ENCODE measurements around the gene AAMP.

Gene AAMP

GRCh38 chr2:218293715-218294429 lies 23.9 kb upstream of the AAMP start:
- DNase-seq, result no peak

DNA sequence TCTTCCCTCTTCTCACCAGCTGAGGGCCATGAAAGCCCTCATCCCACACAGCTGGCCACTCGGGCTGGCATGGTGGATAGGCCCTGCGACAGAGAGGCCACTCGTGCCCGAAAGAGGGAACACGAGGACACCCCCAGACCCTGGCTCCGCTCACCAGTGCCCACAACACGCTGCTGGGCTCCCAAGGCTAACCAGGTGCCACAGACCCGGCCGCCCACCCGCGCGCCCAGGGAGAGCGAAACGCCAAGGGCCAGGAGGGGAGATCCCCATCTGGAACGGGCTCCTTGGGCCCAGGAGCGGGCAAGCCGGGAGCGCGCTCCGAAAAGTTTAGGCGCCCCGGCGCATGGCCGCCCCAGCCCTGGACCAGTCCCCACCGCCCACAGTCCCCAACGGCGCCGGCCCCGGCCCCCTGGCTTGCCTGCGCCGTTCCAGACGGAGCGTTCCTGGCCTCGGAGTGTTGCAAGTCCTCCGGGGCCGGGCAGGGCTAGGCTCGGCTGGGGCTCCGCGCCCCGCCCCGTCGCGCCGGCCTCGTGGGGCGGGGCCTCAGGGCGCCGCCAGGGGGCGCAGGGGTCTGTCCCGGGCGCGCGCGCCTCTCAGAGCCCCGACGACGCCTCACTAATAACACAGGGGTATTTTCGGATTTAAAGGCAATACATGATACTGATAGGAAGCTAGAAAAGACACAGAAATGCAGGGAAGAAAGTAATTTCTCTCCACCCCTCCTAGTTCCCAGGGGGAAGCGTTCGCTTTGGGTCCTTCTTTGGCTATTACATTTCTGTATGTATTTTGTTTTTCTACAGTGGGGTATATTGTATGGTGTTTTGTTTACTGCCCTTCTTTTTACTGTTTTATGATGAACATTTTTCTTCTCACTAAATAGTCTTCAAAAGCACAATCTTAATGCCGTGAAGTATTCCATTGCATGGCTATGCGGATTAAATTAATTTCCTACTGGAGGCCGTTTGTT lies 22.4 kb upstream of the AAMP start, which contains the start of gene TMBIM1:
Gene TMBIM1, minus strand, starts transcription at position 456 of the 967 bp plus-strand sequence. CDS start 10,362 bp downstream, outside the sequence.
- peak; percentile 64 for DNase-seq

DNA sequence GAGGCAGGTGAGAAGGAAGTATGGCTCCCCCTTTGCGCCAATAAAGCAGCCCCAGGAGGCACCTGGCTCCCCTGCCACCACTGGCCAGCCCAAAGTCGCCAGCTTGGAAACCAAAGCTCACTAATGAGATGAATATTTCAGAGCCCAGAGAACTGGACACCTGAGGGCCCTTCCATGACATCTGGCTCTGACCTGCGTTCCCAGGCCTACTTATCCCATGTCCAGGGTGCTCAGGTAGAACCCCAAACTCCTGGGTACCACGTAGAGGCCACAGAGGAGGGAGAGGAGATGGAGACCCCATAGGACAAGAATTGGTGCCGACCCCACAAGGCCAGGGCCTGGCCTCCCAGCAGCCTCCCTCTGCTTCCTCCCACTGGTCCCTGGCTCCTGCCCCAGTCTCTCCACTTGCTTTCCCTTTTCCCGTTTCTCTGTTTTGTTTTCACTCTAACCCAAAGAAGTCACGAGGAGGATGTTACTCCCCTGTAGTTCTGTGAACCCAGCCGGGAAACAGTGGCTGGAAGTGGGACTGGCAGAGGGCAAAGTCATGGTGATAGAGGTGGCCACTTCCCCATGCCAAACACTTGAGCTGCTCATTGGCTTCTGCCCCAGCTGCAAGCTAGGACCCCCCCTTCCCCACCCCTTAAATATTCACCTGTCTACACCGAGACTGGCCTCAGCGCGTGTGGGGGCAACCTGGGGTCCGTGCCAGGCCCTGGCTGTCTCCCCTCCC lies 21.5 kb upstream of the AAMP start:
- DNase-seq, result no peak

DNA sequence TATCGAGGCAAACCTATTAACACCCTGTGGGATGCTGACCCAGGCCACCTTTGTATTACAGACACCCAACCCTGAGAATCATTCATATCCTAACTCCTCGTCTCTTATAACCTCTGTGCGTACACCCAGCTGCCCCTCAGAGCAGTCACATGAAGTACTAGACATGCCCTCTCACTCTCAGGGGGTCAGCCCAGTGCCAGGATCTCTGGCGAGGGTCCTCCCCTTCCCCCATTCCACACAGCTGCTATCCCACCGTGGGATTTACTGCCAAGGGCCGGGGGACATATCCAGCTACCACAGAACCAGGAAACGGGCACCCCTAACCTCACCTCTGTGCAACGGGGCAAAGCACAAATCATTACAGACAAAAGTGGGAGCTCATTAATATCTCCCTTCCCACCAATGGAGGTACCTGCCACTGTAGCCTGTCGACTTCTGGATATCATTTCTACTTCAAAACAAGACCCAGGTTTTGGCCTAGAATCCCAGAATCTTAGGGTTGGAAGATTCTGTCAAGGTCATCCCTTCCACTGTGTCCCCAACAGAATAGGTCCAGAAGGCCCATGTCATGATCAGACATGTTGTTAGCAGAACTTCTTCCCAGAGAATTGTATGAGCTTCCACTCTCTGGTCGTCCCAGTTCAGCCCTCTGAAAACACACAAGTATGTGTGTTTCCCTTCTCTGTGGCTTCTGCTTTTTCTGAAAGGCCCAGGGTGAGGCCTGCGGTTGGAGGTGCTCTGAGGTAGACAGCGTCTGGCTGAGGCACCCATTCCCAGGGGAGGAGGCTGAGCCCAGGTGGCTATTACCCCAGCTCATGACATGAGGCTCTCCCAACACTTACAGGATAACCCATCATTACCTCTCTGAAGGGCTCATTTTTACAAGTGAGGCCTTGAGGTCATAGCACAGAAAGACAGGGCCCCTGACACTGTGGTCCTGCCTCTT lies 20.7 kb upstream of the AAMP start:
- no peak for DNase-seq

GRCh38 chr2:218289639-218290315 lies 19.8 kb upstream of the AAMP start:
- no peak for DNase-seq

DNA sequence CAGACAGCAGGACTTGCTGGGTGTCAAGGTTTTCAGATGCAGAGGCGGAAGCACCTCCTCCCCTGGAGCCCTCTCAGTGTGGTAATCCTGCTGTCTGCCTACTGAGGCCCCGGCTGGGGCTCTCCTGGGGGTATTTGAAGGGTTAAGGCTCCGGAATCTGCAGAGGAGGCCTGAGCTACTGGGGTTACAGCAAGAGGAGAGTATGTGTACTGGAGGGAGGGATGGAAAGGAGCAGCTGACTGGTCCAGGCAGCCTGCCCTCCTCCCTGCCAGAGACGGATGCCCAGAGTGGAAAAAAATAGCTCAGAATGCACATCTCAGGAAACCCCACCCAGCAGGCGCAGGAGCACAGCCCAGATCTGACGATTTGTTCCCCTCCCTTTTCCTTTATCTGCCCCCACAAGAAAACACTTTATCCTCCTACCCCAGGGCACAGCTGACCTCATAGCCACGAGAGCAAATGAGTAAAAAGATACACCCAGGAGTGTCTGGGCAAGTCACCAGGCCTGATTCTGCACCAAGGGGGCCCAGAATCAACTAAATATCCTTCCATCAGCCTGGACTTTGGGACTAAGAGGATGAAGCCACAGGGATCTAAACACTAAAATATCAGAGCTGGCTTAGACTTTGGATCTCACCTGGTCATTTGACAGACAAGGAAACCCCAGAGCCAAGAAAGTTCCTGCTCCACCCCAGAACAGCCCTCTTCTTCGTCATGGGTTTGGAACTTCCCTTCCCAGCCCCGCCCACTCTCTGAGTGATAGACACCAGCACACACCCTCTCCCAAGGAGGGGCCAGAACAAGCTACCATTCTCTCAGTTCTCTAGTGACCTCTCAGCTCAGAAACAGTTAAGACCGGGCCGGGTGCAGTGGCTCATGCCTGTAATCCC lies 16.9 kb upstream of the AAMP start:
- DNase-seq, result no peak

- no peak for DNase-seq
These were observed 15.7 kb upstream of the AAMP start for GRCh38 chr2:218285604-218286003.

- DNase-seq, result no peak
These were observed 14.3 kb upstream of the AAMP start for GRCh38 chr2:218284106-218284811.

DNA sequence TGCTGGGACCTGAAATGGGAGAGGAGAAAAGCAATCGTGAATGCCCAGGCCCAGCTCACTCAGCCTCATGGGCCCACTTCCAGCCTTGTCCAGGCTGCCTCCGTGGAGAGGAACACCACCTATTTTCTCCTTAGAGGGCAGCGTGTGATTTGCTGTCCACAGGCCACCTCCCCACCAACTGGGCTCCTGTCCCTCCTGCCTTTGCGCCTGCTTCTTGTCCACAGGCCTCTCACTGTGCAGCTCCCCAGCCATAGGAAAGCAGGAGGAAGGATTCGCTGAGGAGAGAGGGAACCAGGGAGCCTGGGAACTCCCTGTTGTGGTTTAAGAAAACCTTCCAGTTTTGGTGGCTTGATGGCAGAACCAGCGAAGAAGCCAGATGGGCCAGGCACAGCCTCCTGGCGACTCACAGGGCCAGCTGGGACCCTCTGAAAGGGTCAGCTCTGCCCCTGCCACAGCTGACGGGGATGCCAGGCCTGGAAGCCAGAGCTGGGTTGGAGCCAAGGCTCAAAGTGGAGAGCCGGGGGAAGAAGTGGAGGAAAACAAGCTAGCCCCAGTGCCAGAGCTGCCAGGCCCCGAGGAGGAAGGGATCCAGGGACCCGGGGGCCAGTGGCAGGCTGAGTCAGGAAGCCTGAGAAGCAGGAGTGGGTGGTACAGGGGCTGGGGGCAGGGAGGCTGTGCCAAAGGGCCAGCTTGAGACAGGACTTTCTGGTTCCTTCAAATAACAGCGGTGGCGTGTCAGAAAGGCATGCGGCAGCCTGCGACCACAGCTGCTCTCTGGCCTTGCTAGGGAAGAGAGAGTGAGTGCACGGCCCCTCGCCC lies 12.4 kb upstream of the AAMP start:
- DNase-seq, result no peak

DNA sequence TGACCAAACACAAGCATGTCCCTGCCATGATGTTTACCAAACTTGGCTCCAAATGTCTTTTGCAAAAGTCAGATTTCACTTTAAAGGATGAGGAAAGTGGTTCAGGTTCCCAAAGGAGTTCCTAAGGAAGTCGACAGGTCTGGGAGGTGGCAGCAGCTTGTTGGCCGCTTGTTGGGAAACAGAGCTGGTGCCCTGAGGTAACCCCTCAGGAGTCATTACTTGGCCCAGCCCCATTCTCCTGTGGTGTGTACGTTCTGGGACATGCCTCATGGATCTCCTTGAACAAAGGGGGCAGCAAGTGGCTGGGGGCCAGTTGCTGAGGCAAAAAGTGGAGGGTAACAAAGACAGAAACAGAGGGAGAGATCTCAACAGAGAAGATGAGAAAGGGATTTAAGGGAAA lies 11.5 kb upstream of the AAMP start:
- DNase-seq, result no peak

GRCh38 chr2:218280260-218280870 lies 10.4 kb upstream of the AAMP start:
- DNase-seq, result no peak

DNA sequence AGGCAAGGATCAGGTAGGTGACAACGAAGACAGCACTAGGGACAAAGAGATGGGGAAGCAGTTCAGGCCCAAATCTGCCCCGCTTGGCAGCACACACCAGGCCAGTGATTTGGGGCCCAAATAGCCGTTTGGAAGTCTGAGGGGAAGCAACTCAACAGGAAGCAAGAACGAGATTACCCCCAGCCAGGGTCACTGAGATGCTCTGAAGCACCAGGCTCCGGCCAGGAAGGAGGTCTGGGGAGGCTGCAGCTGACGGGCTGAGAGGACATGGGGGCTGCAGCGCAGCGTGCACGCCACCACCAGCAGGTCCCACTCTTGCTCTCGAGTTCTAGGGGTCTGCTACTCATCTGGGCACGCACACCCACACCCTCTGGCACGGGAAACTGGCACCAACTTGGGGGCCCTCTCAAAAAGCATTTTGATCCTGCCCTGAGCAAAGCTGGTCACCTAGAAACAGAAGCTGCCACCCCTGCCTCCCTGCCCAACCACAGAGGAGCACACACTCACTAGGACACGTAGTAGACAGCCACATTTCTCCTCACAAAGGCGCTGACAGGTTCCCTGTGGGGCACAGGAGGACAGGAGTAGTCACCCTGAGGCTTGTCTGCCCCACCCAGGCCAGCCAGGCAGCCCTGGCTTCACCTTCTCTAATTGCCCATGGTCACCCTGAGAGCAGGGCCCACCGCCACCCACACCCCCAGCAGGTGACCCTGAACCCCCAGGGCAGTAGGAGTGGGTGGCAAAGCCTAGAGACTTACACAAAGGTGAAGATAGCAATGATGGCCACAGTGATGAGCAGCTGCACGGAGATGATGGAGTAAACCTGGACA lies 8.8 kb upstream of the AAMP start:
- DNase-seq, result no peak

DNA sequence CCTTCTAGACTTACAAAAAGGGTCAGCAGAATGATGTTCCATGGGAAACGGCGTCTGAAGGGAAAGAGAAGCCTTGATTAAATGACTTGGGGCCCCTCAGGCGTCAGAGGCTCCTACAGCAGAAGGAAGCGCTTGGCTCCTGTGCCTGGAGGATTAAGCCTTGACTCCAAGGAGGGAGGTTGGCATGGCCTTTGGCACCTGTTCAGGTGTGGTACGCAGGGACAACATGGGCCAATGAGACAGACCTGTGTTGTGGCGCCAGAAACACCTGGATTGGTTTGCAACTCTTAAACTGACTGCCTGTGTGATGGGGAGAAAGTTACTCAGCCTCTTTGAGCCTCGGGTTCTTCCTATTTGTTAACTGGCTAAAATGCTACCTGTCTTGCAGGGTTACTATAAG lies 8.0 kb upstream of the AAMP start:
- no peak for DNase-seq

GRCh38 chr2:218276986-218277755 lies 7.2 kb upstream of the AAMP start:
- no peak for DNase-seq

DNA sequence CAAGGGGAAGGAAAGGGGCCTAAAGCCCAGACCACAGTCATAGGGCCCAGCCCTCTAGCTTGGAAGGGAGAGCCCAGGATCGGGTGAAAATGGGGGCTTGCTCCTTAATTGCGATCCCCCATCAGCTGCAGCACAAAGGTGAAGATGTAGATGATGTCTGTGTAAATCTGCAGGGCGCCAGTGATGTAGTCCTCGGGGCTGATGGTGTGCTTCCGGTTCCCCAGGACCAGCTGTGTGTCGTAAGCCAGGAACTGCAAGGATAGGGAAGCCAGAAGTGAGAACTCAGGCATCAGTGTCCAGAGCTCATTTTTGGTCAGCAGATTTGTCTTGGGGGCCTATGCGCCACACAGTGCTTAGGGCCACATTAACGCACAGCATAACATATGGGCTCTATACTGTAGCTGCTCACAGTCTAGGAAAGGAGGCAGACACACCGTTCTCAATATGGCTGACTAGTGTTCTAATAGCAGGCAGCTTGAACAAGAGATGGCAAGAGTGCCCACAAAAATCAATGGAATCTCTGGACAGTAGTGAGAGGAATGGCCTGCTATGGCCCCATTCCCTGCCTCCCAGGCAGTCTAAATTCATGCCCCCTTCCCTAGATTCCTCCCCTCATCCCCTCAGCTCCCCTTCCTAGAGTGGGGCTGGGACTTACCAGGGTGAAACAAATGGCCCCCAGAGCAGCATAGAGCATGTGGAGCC lies 5.6 kb upstream of the AAMP start:
- no peak for DNase-seq

DNA sequence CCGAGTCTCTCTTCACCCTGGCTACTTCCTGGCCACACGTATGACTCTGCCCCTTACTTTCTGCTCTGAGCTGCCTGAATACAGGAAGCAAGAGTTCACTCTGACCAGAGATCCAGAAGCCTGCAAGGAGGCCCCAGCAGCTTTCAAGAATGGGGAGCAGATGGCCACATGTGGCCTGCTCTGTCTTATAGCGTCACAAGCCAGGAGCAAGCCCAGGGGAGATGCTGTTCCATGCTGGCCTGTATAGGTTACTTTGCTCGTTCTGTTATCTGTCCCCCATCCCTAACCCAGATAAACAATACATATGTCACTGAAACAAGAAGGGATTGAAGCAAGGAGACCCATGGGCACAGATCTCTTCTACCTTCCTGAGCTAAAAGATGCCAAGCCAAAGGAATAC lies 4.6 kb upstream of the AAMP start:
- DNase-seq, result no peak
